HG03064 (cell line): ENCODE data around the gene APRT.
"Not testable (repeated sequence)": the region's sequence is repeated elsewhere in the genome, so short reads cannot be mapped to it uniquely, and the experiment has no call there.

Experiments
- ATAC-seq: cut with Tn5 transposase; IDR thresholded peaks from one replicate; pipeline ENCODE4 v1.9.1; 2021; ENCODE audit warnings: low read depth; ENCODE audit not compliant: unreplicated experiment

Gene APRT

GRCh38 chr16:88775825-88776224, 35.9 kb downstream of the APRT start:
- ATAC-seq: no peak

- ATAC-seq: no peak
These were observed 37.0 kb downstream of the APRT start for GRCh38 chr16:88774544-88775393.

- ATAC-seq: no peak
These were observed 37.9 kb downstream of the APRT start for GRCh38 chr16:88773812-88774291.

GRCh38 chr16:88772871-88773811, 38.6 kb downstream of the APRT start:
- no peak for ATAC-seq

GRCh38 chr16:88771781-88772180, 39.9 kb downstream of the APRT start:
- ATAC-seq: not testable (repeated sequence)

GRCh38 chr16:88771294-88771772, 40.4 kb downstream of the APRT start:
- ATAC-seq: no peak

- ATAC-seq: no peak
These were observed 41.1 kb downstream of the APRT start for GRCh38 chr16:88770461-88771293.

GRCh38 chr16:88769617-88770460, 41.9 kb downstream of the APRT start:
- ATAC-seq: no peak

GRCh38 chr16:88768071-88768783, 43.5 kb downstream of the APRT start:
- ATAC-seq: no peak

- ATAC-seq: no peak
These were observed 44.1 kb downstream of the APRT start for GRCh38 chr16:88767546-88768070.

- no peak for ATAC-seq
These were observed 44.8 kb downstream of the APRT start for GRCh38 chr16:88766975-88767374.

- no peak for ATAC-seq
These were observed 46.8 kb downstream of the APRT start for GRCh38 chr16:88764913-88765349.

GRCh38 chr16:88764080-88764479, 47.6 kb downstream of the APRT start:
- ATAC-seq: no peak

- no peak for ATAC-seq
These were observed 48.1 kb downstream of the APRT start for GRCh38 chr16:88763502-88764053.

- ATAC-seq: no peak
These were observed 48.8 kb downstream of the APRT start for GRCh38 chr16:88762941-88763340.

GRCh38 chr16:88762258-88762870, 49.4 kb downstream of the APRT start:
- ATAC-seq: no peak

- ATAC-seq: no peak
These were observed 49.9 kb downstream of the APRT start for GRCh38 chr16:88761830-88762229.

- ATAC-seq: no peak
These were observed 50.6 kb downstream of the APRT start for GRCh38 chr16:88761143-88761534.
